ENCODE results near the gene ARL15. TPM values are rescaled to one million over a fixed set of nuclear protein-coding genes. Genes with fewer than 3 reads are reported as not detected.

Gene ARL15
- total RNA-seq, 4 donors from 2014 or later, result 16.6 to 48.8 (median 32.3) TPM

- WGBS, 2 donors, result 70 to 76% methylated on average over 4 of the region's 4 CpGs
- H3K4me3 ChIP-seq (ENCODE audit: low read depth, poor library complexity, severe bottlenecking), result no peak overlapping the region
- TF ChIP-seq POLR2A (IDR thresholded peaks at IDR 0.05), result no peak
- TF ChIP-seq, protein P1, sequence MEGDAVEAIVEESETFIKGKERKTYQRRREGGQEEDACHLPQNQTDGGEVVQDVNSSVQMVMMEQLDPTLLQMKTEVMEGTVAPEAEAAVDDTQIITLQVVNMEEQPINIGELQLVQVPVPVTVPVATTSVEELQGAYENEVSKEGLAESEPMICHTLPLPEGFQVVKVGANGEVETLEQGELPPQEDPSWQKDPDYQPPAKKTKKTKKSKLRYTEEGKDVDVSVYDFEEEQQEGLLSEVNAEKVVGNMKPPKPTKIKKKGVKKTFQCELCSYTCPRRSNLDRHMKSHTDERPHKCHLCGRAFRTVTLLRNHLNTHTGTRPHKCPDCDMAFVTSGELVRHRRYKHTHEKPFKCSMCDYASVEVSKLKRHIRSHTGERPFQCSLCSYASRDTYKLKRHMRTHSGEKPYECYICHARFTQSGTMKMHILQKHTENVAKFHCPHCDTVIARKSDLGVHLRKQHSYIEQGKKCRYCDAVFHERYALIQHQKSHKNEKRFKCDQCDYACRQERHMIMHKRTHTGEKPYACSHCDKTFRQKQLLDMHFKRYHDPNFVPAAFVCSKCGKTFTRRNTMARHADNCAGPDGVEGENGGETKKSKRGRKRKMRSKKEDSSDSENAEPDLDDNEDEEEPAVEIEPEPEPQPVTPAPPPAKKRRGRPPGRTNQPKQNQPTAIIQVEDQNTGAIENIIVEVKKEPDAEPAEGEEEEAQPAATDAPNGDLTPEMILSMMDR (IDR thresholded peaks at IDR 0.05), result no peak
- intact Hi-C loops (cut with DNase I; ENCODE audit: low total_unique reads), result no loop called here
- no peak for DNase-seq (ENCODE audit: low spot score in 2 of 2)
These were observed 31.2 kb downstream of the ARL15 start for GRCh38 chr5:54278979-54279717.

DNA sequence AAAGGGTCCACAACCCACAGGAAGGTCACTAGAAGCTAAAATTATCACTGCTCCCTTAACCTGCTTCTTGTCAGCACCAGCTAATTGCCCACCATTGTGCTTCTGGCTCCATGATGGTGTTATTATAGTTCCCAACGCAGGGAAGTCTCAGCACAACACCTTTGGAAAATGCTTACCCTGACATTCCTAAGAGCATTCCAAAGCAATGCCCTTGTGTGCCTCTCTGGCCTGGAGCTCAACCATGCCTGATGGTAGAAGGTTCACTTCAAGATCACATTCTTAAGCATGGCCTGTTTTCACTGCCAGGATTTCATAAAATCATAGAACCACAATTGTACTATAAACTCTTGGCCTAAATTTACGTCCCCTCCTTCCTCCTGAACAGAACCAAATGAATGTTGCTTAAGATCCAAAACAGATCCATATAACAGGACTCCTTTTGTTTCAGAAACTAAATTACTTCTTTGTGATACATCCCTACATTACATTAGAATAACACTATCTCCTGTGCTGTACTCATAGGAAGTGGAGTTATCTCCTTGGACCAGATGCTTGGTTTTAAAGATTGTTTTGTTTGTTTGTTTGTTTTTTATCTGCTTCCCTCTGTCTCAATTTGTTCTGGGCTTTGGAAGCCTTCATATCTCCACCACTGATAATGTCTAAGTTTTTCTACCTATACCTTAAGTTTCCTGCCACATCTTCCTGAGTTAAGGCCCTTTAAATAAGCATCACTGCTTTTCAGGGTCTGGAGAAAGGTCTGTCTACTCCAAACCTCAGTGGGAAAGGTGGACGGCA, 32.1 kb downstream of the ARL15 start:
- no peak for DNase-seq (ENCODE audit: low spot score in 2 of 2)
- TF ChIP-seq, protein P1 (IDR thresholded peaks at IDR 0.05), result no peak
- no peak for TF ChIP-seq POLR2A (IDR thresholded peaks at IDR 0.05)
- no peak overlapping the region for H3K4me3 ChIP-seq (ENCODE audit: low read depth, poor library complexity, severe bottlenecking)
- WGBS, 2 donors, result 63 to 80% methylated on average over 2 to 3 of the region's 3 CpGs
- intact Hi-C loops (cut with DNase I; ENCODE audit: low total_unique reads), result no loop called here

GRCh38 chr5:54276048-54276447, 34.3 kb downstream of the ARL15 start:
- 91 to 100% methylated on average over 1 of the region's 1 CpG for WGBS, 2 donors
- TF ChIP-seq POLR2A (IDR thresholded peaks at IDR 0.05), result no peak
- TF ChIP-seq, protein P1 (IDR thresholded peaks at IDR 0.05), result no peak
- intact Hi-C loops (cut with DNase I; ENCODE audit: low total_unique reads), result no loop called here
- no peak for DNase-seq (ENCODE audit: low spot score in 2 of 2)
- H3K4me3 ChIP-seq (ENCODE audit: low read depth, poor library complexity, severe bottlenecking), result no peak overlapping the region

DNA sequence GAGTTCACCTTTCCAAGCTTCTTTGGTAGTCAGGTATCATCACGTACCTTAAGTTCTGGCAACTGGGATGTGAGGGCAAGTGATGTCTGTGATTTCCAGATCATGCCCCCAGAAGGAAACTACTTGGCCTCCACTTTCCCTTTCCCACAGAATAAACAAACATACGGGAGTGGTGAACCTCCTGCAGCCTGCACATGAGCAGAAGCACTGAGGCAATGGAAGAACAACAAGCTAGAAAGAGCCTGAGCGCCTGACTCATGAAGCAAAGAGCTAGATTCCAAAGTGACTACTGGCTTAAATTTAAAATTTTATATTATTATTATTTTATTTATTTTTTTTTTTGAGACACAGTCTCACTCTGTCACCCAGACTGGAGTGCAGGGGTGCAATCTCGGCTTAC, 35.0 kb downstream of the ARL15 start:
- no peak overlapping the region for H3K4me3 ChIP-seq (ENCODE audit: low read depth, poor library complexity, severe bottlenecking)
- no peak for TF ChIP-seq POLR2A (IDR thresholded peaks at IDR 0.05)
- TF ChIP-seq, protein P1 (IDR thresholded peaks at IDR 0.05), result no peak
- no peak for DNase-seq (ENCODE audit: low spot score in 2 of 2)
- WGBS, 2 donors, result 90 to 93% methylated on average over 4 of the region's 4 CpGs
- intact Hi-C loops (cut with DNase I; ENCODE audit: low total_unique reads), result no loop called here

GRCh38 chr5:54274944-54275343, 35.4 kb downstream of the ARL15 start:
- WGBS, 2 donors, result 97 to 98% methylated on average over 2 of the region's 2 CpGs
- no peak for DNase-seq (ENCODE audit: low spot score in 2 of 2)
- TF ChIP-seq, protein P1 (IDR thresholded peaks at IDR 0.05), result no peak
- TF ChIP-seq POLR2A (IDR thresholded peaks at IDR 0.05), result no peak
- no peak overlapping the region for H3K4me3 ChIP-seq (ENCODE audit: low read depth, poor library complexity, severe bottlenecking)
- intact Hi-C loops (cut with DNase I; ENCODE audit: low total_unique reads), result no loop called here
